ENCODE results near the gene KIF20B.
"Not testable (repeated sequence)": the region's sequence is repeated elsewhere in the genome, so short reads cannot be mapped to it uniquely, and the experiment has no call there.

Gene KIF20B

GRCh38 chr10:89785095-89785494 lies 83.7 kb downstream of the KIF20B start:
- no peak for DNase-seq (ENCODE audit: low spot score)

GRCh38 chr10:89789188-89789877 lies 87.9 kb downstream of the KIF20B start:
- no peak for DNase-seq (ENCODE audit: low spot score)

- DNase-seq (ENCODE audit: low spot score) = no peak
Observed at GRCh38 chr10:89792187-89792586, 90.8 kb downstream of the KIF20B start.

- peak; percentile 69 for DNase-seq (ENCODE audit: low spot score)
Observed at GRCh38 chr10:89793649-89794254, 92.4 kb downstream of the KIF20B start.

GRCh38 chr10:89795840-89796239 lies 94.5 kb downstream of the KIF20B start:
- DNase-seq (ENCODE audit: low spot score) = no peak

GRCh38 chr10:89798092-89798491 lies 96.7 kb downstream of the KIF20B start:
- no peak for DNase-seq (ENCODE audit: low spot score)

- DNase-seq (ENCODE audit: low spot score) = no peak
Observed at GRCh38 chr10:89799573-89799972, 98.2 kb downstream of the KIF20B start.

GRCh38 chr10:89805599-89806013 lies 104.2 kb downstream of the KIF20B start:
- no peak for DNase-seq (ENCODE audit: low spot score)

- DNase-seq (ENCODE audit: low spot score) = no peak
Observed at GRCh38 chr10:89808842-89809241, 107.5 kb downstream of the KIF20B start.

GRCh38 chr10:89809766-89810165 lies 108.4 kb downstream of the KIF20B start:
- DNase-seq (ENCODE audit: low spot score) = no peak

- no peak for DNase-seq (ENCODE audit: low spot score)
Observed at GRCh38 chr10:89810908-89811525, 109.6 kb downstream of the KIF20B start.

- no peak for DNase-seq (ENCODE audit: low spot score)
Observed at GRCh38 chr10:89813546-89813945, 112.2 kb downstream of the KIF20B start.

- no peak for DNase-seq (ENCODE audit: low spot score)
Observed at GRCh38 chr10:89814278-89814677, 112.9 kb downstream of the KIF20B start.

GRCh38 chr10:89815049-89815853 lies 113.9 kb downstream of the KIF20B start:
- no peak for DNase-seq (ENCODE audit: low spot score)

GRCh38 chr10:89819008-89819407 lies 117.6 kb downstream of the KIF20B start:
- not testable (repeated sequence) for DNase-seq (ENCODE audit: low spot score)

Measured in germinal center (tissue), 1 donor.